ENCODE data around the gene SNAPC5. TPM values are rescaled to one million over a fixed set of nuclear protein-coding genes. Genes with fewer than 3 reads are reported as not detected.

The SNAPC5 gene
- total RNA-seq, 1 donor = 14.5 TPM

GRCh38 chr15:66498501-66499386, 1.2 kb upstream of the SNAPC5 start:
- DNase-seq (ENCODE audit: insufficient read length, low spot score, missing footprints) = no peak
- no peaks in the 10 kb centered on the region for H3K9me3 ChIP-seq (ENCODE audit: low read depth, low read length)
- H3K27me3 ChIP-seq (ENCODE audit: insufficient read depth, low read length) = no peaks in the 10 kb centered on the region
- TF ChIP-seq, protein P1, sequence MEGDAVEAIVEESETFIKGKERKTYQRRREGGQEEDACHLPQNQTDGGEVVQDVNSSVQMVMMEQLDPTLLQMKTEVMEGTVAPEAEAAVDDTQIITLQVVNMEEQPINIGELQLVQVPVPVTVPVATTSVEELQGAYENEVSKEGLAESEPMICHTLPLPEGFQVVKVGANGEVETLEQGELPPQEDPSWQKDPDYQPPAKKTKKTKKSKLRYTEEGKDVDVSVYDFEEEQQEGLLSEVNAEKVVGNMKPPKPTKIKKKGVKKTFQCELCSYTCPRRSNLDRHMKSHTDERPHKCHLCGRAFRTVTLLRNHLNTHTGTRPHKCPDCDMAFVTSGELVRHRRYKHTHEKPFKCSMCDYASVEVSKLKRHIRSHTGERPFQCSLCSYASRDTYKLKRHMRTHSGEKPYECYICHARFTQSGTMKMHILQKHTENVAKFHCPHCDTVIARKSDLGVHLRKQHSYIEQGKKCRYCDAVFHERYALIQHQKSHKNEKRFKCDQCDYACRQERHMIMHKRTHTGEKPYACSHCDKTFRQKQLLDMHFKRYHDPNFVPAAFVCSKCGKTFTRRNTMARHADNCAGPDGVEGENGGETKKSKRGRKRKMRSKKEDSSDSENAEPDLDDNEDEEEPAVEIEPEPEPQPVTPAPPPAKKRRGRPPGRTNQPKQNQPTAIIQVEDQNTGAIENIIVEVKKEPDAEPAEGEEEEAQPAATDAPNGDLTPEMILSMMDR (IDR thresholded peaks at IDR 0.05; ENCODE audit: extremely low read depth, low read depth, low read length) = peak; percentile 43
- no peak overlapping the region for H3K4me3 ChIP-seq (ENCODE audit: insufficient read depth, low read length)
- peaks cover 41% of the 10 kb centered on the region for H4K20me1 ChIP-seq (ENCODE audit: insufficient read depth, low read length)
- H3K4me1 ChIP-seq (ENCODE audit: insufficient read depth, low read length) = peaks cover 28% of the 10 kb centered on the region
- peaks cover 53% of the 10 kb centered on the region for H3K79me2 ChIP-seq (ENCODE audit: insufficient read depth, low read length)
- H3K4me2 ChIP-seq (ENCODE audit: insufficient read depth, low read length) = no peak overlapping the region
- H3K27ac ChIP-seq (ENCODE audit: low read depth, low read length) = peak overlapping the region; percentile 19
- no peak overlapping the region for H2AFZ ChIP-seq (ENCODE audit: low read length)
- H3K36me3 ChIP-seq (ENCODE audit: insufficient read depth, low read length) = peaks cover 82% of the 10 kb centered on the region

DNA sequence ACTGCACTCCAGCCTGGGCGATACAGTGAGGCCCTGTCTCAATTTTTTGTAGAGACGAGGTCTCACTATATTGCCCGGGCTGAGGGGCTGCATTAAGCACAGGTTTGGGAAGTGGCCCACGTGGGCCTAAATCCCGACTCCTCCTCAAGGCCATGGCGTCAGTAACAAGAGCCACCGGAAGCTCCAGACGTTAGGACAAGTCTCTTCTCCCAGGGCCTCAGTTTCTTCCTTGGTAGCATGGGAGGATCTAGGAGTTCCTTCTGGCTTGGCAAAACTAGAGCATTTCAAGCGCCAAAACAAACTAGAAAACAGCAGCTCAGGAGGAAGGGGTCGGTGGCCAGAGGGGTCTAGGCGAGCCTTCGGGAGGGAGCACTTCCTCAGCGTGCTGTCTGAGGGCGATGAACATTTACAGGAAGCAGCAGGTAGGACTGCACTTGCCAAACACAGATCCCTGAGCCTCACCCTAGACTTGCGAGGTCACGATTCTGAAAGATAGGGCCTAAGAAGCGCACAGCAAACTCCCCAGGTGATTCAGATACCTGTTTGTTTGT, 536 bp downstream of the SNAPC5 start:
- H3K36me3 ChIP-seq (ENCODE audit: insufficient read depth, low read length) = peaks cover 79% of the 10 kb centered on the region
- peak overlapping the region; percentile 98 for H3K4me3 ChIP-seq (ENCODE audit: insufficient read depth, low read length)
- peaks cover 24% of the 10 kb centered on the region for H4K20me1 ChIP-seq (ENCODE audit: insufficient read depth, low read length)
- peak overlapping the region; percentile 86 for H3K27ac ChIP-seq (ENCODE audit: low read depth, low read length)
- peaks cover 36% of the 10 kb centered on the region for H3K79me2 ChIP-seq (ENCODE audit: insufficient read depth, low read length)
- peaks cover 11% of the 10 kb centered on the region for H3K4me1 ChIP-seq (ENCODE audit: insufficient read depth, low read length)
- DNase-seq (ENCODE audit: insufficient read length, low spot score, missing footprints) = no peak
- TF ChIP-seq, protein P1 (IDR thresholded peaks at IDR 0.05; ENCODE audit: extremely low read depth, low read depth, low read length) = no peak
- peak overlapping the region; percentile 98 for H3K4me2 ChIP-seq (ENCODE audit: insufficient read depth, low read length)
- H3K9me3 ChIP-seq (ENCODE audit: low read depth, low read length) = no peaks in the 10 kb centered on the region
- H3K27me3 ChIP-seq (ENCODE audit: insufficient read depth, low read length) = no peaks in the 10 kb centered on the region
- H2AFZ ChIP-seq (ENCODE audit: low read length) = peak overlapping the region; percentile 69

GRCh38 chr15:66494262-66494661, 3.3 kb downstream of the SNAPC5 start:
- peaks cover 17% of the 10 kb centered on the region for H4K20me1 ChIP-seq (ENCODE audit: insufficient read depth, low read length)
- no peak overlapping the region for H3K4me2 ChIP-seq (ENCODE audit: insufficient read depth, low read length)
- peaks cover 13% of the 10 kb centered on the region for H3K4me1 ChIP-seq (ENCODE audit: insufficient read depth, low read length)
- H2AFZ ChIP-seq (ENCODE audit: low read length) = no peak overlapping the region
- TF ChIP-seq, protein P1 (IDR thresholded peaks at IDR 0.05; ENCODE audit: extremely low read depth, low read depth, low read length) = no peak
- H3K36me3 ChIP-seq (ENCODE audit: insufficient read depth, low read length) = peaks cover 75% of the 10 kb centered on the region
- no peaks in the 10 kb centered on the region for H3K27me3 ChIP-seq (ENCODE audit: insufficient read depth, low read length)
- DNase-seq (ENCODE audit: insufficient read length, low spot score, missing footprints) = no peak
- peaks cover 25% of the 10 kb centered on the region for H3K79me2 ChIP-seq (ENCODE audit: insufficient read depth, low read length)
- no peak overlapping the region for H3K4me3 ChIP-seq (ENCODE audit: insufficient read depth, low read length)
- H3K9me3 ChIP-seq (ENCODE audit: low read depth, low read length) = no peaks in the 10 kb centered on the region
- no peak overlapping the region for H3K27ac ChIP-seq (ENCODE audit: low read depth, low read length)

DNA sequence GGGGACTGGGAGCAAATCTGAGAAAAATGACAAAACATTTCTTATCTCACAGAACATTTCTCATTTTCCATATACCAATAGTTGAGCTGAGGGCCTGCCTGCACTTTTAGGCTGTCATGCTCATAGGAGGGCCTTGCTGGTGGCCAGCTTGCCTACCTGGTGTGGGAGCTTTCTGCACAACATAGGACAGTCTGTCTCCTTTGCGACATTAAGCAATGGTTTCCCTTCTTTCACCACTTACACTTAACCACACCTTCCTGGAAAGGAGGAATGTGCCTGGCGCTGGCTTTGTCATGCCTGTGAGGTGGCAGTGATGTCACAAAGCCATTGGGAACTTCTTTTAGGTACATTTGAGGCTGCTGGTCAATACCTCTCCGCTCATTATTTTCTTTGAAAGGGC, 5.7 kb downstream of the SNAPC5 start:
- no peak overlapping the region for H3K4me3 ChIP-seq (ENCODE audit: insufficient read depth, low read length)
- no peak overlapping the region for H3K4me2 ChIP-seq (ENCODE audit: insufficient read depth, low read length)
- H3K9me3 ChIP-seq (ENCODE audit: low read depth, low read length) = no peaks in the 10 kb centered on the region
- H3K27me3 ChIP-seq (ENCODE audit: insufficient read depth, low read length) = no peaks in the 10 kb centered on the region
- H2AFZ ChIP-seq (ENCODE audit: low read length) = no peak overlapping the region
- H4K20me1 ChIP-seq (ENCODE audit: insufficient read depth, low read length) = peaks cover 6% of the 10 kb centered on the region
- no peak for DNase-seq (ENCODE audit: insufficient read length, low spot score, missing footprints)
- peaks cover 4% of the 10 kb centered on the region for H3K4me1 ChIP-seq (ENCODE audit: insufficient read depth, low read length)
- peaks cover 77% of the 10 kb centered on the region for H3K36me3 ChIP-seq (ENCODE audit: insufficient read depth, low read length)
- H3K27ac ChIP-seq (ENCODE audit: low read depth, low read length) = no peak overlapping the region
- peaks cover 19% of the 10 kb centered on the region for H3K79me2 ChIP-seq (ENCODE audit: insufficient read depth, low read length)
- TF ChIP-seq, protein P1 (IDR thresholded peaks at IDR 0.05; ENCODE audit: extremely low read depth, low read depth, low read length) = no peak

All from osteoblast (primary cell).